Measurements from ENCODE around the gene C2orf78.

DNA sequence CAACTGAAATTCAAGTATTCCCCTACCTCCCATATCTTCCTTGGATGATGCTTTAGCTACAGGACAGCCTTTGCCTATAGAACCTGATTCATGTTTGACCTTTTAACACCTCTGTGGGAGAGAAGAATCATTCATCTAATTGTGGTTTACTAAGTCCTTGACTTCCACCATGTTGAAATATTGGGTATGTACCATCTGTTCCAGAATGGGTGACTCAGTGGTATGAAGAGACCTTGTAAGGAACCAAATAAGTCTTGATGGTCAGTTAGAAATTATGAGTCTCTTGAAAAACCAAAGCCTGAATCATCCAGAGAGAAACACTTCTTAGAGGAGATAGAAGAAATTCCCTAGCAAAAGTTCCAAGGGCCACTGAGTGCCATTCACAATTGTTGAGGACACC lies 72.2 kb downstream of the C2orf78 start:
- TF ChIP-seq, protein P1, sequence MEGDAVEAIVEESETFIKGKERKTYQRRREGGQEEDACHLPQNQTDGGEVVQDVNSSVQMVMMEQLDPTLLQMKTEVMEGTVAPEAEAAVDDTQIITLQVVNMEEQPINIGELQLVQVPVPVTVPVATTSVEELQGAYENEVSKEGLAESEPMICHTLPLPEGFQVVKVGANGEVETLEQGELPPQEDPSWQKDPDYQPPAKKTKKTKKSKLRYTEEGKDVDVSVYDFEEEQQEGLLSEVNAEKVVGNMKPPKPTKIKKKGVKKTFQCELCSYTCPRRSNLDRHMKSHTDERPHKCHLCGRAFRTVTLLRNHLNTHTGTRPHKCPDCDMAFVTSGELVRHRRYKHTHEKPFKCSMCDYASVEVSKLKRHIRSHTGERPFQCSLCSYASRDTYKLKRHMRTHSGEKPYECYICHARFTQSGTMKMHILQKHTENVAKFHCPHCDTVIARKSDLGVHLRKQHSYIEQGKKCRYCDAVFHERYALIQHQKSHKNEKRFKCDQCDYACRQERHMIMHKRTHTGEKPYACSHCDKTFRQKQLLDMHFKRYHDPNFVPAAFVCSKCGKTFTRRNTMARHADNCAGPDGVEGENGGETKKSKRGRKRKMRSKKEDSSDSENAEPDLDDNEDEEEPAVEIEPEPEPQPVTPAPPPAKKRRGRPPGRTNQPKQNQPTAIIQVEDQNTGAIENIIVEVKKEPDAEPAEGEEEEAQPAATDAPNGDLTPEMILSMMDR (IDR thresholded peaks at IDR 0.05; ENCODE audit: insufficient read depth, low read depth, low read length): no peak
- TF ChIP-seq EZH2 (IDR thresholded peaks at IDR 0.05; ENCODE audit: insufficient read depth, low read length): no peak
